Natural killer cell (primary cell): ENCODE data around the gene FANCE. TPM values are rescaled to one million over a fixed set of nuclear protein-coding genes. Genes with fewer than 3 reads are reported as not detected.
A peak's percentile ranks its signal among the peaks of the same experiment; 100 is the strongest.

Experiments used
- ATAC-seq, 3 donors: fragments of 150-1000 bp in 2 of 3; fragments of 200-7000 bp in 1 of 3; cut with Tn5 transposase; 1 replicate in 1 of 3; 2 replicates in 2 of 3; pipeline ENCODE4 v1.10.0; 2021; ENCODE audit warnings: mild to moderate bottlenecking in 2 of 3, moderate library complexity in 2 of 3
- DNase-seq, 2 donors: peaks; one replicate each; pipeline versions ENCODE4 v3.0.0 to v3.0.0-alpha.2; 2013 to 2021; ENCODE audit warnings: mixed read lengths in 1 of 2
- H3K27ac ChIP-seq: one replicate; pipeline ENCODE4 v1.5.1; 2013; ENCODE audit warnings: mild to moderate bottlenecking, low read length
- H3K27me3 ChIP-seq: one replicate; pipeline ENCODE4 v1.6.1; 2013; ENCODE audit warnings: low read length; ENCODE audit not compliant: control insufficient read depth, insufficient read depth
- H3K36me3 ChIP-seq: one replicate; pipeline ENCODE4 v1.6.1; 2013; ENCODE audit warnings: low read length; ENCODE audit not compliant: control insufficient read depth, insufficient read depth
- H3K4me1 ChIP-seq: one replicate; pipeline ENCODE4 v1.6.1; 2013; ENCODE audit warnings: low read length; ENCODE audit not compliant: control insufficient read depth, insufficient read depth
- H3K4me3 ChIP-seq: one replicate; pipeline ENCODE4 v1.5.1; 2013; ENCODE audit warnings: low read length
- H3K9me3 ChIP-seq: one replicate; pipeline ENCODE4 v1.6.1; 2013; ENCODE audit warnings: low read length; ENCODE audit not compliant: control insufficient read depth, insufficient read depth
- H3K27ac Mint-ChIP-seq, 2 donors: one replicate each; pipeline ENCODE4 v1.8.0; 2022; ENCODE audit warnings: mild to moderate bottlenecking in 2 of 2, mixed read lengths in 2 of 2, moderate library complexity in 1 of 2
- H3K27me3 Mint-ChIP-seq, 2 donors: one replicate each; pipeline ENCODE4 v1.8.0; 2022; ENCODE audit warnings: low read depth in 2 of 2, mixed read lengths in 2 of 2
- H3K36me3 Mint-ChIP-seq: one replicate; pipeline ENCODE4 v1.8.0; 2022; ENCODE audit warnings: mixed read lengths
- H3K4me1 Mint-ChIP-seq, 2 donors: one replicate each; pipeline ENCODE4 v1.8.0; 2022; ENCODE audit warnings: mixed read lengths in 2 of 2
- H3K4me3 Mint-ChIP-seq: one replicate; pipeline ENCODE4 v1.8.0; 2022; ENCODE audit warnings: mild to moderate bottlenecking, moderate library complexity, mixed read lengths
- H3K9me3 Mint-ChIP-seq, 2 donors: one replicate each; pipeline ENCODE4 v1.8.0; 2022; ENCODE audit warnings: mixed read lengths in 2 of 2
- WGBS: methylation state at CpG from one replicate; pipeline ENCODE4 v1.1.7; 2013; ENCODE audit warnings: missing lambda C conversion rate; ENCODE audit not compliant: insufficient coverage; 5-methylcytosine and 5-hydroxymethylcytosine counted together
- intact Hi-C: fragments of 100-400 bp; cut with micrococcal nuclease; formaldehyde crosslinking; loops from one replicate; pipeline ENCODE4 v1.14.2; 2022
- total RNA-seq, 4 donors: library from RNA; stranded (reverse); fragments of 120-200 nt in 1 of 4; gene quantifications; one replicate each; pipeline versions ENCODE4 v1.2.3 to v1.2.4, GENCODE V29; 2013 to 2022
- TF ChIP-seq, protein P1 (sequence below): fragments of 200-600 bp; IDR thresholded peaks from one replicate; pipeline ENCODE4 v1.8.0; 2022; ENCODE audit warnings: antibody characterized with exemption

Gene FANCE
- total RNA-seq, 3 donors from 2014 or later (not counting 1 experiment from before 2014, with no cell fraction given): 2.2 to 3.2 (median 2.6) TPM

GRCh38 chr6:35494161-35494563 lies 42.0 kb downstream of the FANCE start:
- TF ChIP-seq, protein P1, sequence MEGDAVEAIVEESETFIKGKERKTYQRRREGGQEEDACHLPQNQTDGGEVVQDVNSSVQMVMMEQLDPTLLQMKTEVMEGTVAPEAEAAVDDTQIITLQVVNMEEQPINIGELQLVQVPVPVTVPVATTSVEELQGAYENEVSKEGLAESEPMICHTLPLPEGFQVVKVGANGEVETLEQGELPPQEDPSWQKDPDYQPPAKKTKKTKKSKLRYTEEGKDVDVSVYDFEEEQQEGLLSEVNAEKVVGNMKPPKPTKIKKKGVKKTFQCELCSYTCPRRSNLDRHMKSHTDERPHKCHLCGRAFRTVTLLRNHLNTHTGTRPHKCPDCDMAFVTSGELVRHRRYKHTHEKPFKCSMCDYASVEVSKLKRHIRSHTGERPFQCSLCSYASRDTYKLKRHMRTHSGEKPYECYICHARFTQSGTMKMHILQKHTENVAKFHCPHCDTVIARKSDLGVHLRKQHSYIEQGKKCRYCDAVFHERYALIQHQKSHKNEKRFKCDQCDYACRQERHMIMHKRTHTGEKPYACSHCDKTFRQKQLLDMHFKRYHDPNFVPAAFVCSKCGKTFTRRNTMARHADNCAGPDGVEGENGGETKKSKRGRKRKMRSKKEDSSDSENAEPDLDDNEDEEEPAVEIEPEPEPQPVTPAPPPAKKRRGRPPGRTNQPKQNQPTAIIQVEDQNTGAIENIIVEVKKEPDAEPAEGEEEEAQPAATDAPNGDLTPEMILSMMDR: no peak
- peak overlapping the region; percentile 0 for H3K4me3 Mint-ChIP-seq
- no peak overlapping the region for H3K27ac ChIP-seq
- no peak overlapping the region for H3K4me3 ChIP-seq
- H3K4me1 ChIP-seq: peaks cover 26% of the 10 kb centered on the region
- no peaks in the 10 kb centered on the region for H3K9me3 Mint-ChIP-seq
- ATAC-seq (no peak), DNase-seq (peak in 1 of 2 donors; percentile 33)
- H3K9me3 ChIP-seq: no peaks in the 10 kb centered on the region
- peaks cover 13% of the 10 kb centered on the region for H3K27me3 ChIP-seq
- H3K27me3 Mint-ChIP-seq: peaks cover 9 to 21% of the 10 kb centered on the region in 2 donors
- no peaks in the 10 kb centered on the region for H3K36me3 ChIP-seq
- H3K4me1 Mint-ChIP-seq: peaks cover 15 to 38% of the 10 kb centered on the region in 2 donors
- 3% methylated on average over 4 of the region's 4 CpGs for WGBS
- peak overlapping the region in 1 of 2 donors; percentile 19 for H3K27ac Mint-ChIP-seq
- no peaks in the 10 kb centered on the region for H3K36me3 Mint-ChIP-seq
- intact Hi-C loops: no loop called here

DNA sequence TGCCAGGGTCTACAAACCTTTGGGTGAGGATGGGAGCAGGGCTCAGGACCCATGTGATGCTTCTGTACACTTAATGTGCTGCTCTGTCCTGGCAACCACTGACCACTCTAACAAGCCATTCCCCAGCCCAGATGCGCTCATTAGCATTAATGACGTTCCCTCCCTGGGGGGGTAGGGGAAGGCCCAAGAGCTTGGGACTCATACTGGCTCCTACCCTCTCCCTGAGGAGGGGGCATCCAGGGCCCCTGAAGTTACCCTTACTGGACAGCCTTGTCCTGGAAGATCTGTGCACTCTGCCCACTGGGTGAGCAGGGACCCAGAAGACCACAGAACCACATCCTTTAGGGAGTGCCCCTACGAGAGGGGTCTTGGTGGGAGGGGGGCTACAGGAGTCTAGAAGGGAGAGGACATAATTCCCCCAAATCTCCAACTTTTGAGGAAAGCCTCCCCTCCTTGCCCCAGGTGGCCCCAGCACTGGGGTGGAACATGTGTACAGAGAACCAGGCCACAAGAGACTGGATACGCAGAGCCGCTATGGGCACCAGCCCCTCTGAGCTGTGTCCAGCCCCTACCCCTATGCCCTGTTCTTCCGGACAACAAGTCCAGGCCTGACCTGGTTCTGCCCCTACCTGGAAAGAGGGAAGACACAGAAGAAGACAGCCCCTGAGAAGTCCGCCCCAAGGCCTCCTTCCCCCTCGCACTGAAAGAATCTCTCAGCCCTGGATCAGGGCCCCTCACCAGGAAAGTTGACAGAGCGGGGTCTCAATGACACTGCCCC lies 43.3 kb downstream of the FANCE start:
- intact Hi-C loops: no loop called here
- H3K36me3 Mint-ChIP-seq: no peaks in the 10 kb centered on the region
- no peak for ATAC-seq

DNA sequence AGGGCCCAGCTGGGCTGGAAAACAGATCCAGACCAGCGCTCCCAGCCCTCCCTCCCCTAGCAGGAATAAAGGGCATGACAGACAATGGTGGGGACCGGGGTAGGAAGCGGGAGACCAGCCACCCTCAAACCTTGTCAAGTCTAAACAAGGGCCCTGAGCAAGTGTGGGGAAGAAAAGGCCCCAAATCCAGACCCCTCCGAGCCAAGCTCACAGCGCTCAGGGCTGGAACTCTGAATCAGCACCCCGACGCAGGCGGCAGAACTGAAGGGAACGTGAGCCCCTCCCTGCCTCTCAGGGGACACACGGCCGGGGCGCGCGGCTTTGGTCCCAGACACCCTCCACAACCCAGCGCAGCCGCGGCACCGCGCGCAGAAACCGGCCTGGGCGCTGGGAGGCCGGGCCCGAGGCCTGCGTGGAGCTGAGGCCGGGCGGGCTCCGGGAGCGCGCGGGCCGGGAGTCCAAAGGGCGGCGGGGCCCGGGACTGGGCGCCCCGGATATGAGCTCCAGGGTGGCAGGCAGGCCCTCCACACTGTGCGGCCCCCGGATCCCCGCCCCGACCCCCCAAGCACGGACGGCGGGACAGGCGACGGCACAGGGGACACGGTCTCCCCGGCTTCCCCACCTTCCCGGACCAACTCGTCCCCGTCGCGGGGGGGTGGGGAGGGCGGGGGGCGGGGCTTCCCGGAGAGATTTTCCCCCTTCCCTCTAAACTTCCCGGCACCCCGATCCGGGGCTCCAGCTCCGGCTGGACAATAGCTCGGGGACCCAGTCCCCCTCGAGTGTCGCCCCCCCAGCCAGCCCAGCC lies 44.1 kb downstream of the FANCE start:
- ATAC-seq (no peak), DNase-seq (peak in 1 of 2 donors; percentile 28)
- Mint-ChIP-seq H3K27me3 (peaks cover 16 to 19% of the 10 kb centered on the region in 2 donors), H3K36me3 (no peaks in the 10 kb centered on the region), H3K9me3 (no peaks in the 10 kb centered on the region), H3K27ac (peak overlapping the region in 1 of 2 donors; percentile 14), H3K4me3 (peak overlapping the region; percentile 74), H3K4me1 (peaks cover 15 to 29% of the 10 kb centered on the region in 2 donors)
- H3K27ac ChIP-seq: no peak overlapping the region
- peak overlapping the region; percentile 10 for H3K4me3 ChIP-seq
- 37% methylated on average over 57 of the region's 63 CpGs for WGBS
- H3K9me3 ChIP-seq: no peaks in the 10 kb centered on the region
- intact Hi-C loops: no loop called here
- peaks cover 16% of the 10 kb centered on the region for H3K27me3 ChIP-seq
- TF ChIP-seq, protein P1: no peak
- no peaks in the 10 kb centered on the region for H3K36me3 ChIP-seq
- H3K4me1 ChIP-seq: peaks cover 26% of the 10 kb centered on the region

More for the DNA sequence above, 43.3 kb downstream of the FANCE start:
- Histone ChIP-seq H3K27ac (no peak overlapping the region), H3K27me3 (peaks cover 16% of the 10 kb centered on the region), H3K36me3 (no peaks in the 10 kb centered on the region), H3K9me3 (no peaks in the 10 kb centered on the region), H3K4me1 (peaks cover 26% of the 10 kb centered on the region), H3K4me3 (no peak overlapping the region)
- no peaks in the 10 kb centered on the region for H3K9me3 Mint-ChIP-seq
- peaks cover 9 to 23% of the 10 kb centered on the region in 2 donors for H3K27me3 Mint-ChIP-seq
- peak overlapping the region; percentile 74 for H3K4me3 Mint-ChIP-seq
- TF ChIP-seq, protein P1: no peak
- H3K27ac Mint-ChIP-seq: peak overlapping the region in 1 of 2 donors; percentile 14
- DNase-seq: no peak
- H3K4me1 Mint-ChIP-seq: peaks cover 15 to 37% of the 10 kb centered on the region in 2 donors
- 93% methylated on average over 8 of the region's 9 CpGs for WGBS
